Stomach (tissue), 4 donors: ENCODE data around the gene TELO2.

Experiments
- CTCF ChIP-seq, 7 experiments: fragments of 450-650 bp in 4 of 7; fragments of 200-600 bp in 3 of 7; sonication (generic) in 3 of 7; IDR thresholded peaks; one replicate each; pipeline ENCODE4 v1.5.1; 2016 to 2019; ENCODE audit warnings: antibody characterized with exemption in 7 of 7, control low read depth in 2 of 7, mild to moderate bottlenecking in 1 of 7
- EP300 ChIP-seq: sonication (generic); formaldehyde crosslinking; IDR thresholded peaks from one replicate; pipeline ENCODE4 v1.6.1; 2017; ENCODE audit warnings: antibody characterized with exemption

- TF ChIP-seq CTCF (IDR thresholded peaks at IDR 0.05), result no peak
- TF ChIP-seq EP300, result no peak
Observed at GRCh38 chr16:1524366-1524765, 31.2 kb downstream of the TELO2 start.
